ENCODE data around the gene PAQR8.
"Not testable (repeated sequence)": the region's sequence is repeated elsewhere in the genome, so short reads cannot be mapped to it uniquely, and the experiment has no call there.

The PAQR8 gene

DNA sequence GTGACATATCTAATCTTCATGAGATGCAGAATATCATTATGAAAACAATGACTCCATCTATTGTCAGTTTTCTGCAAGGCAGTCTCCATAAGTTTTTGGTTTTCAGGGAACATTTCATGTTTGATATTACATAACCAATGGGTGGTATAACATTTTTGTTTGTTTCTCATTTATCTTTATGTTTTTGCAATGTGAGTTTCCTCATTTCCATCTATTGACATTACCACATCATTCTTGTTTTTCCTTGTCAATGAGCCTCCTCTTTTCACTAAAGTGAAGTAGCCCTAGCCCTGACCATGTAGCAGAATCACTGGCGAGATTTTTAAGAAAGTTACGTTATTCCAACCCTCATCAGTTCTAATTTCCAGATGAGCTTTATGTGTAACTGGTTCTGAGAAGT is 62.6 kb downstream of the PAQR8 start:
- no peak for DNase-seq (ENCODE audit: low read depth)
- TF ChIP-seq, protein P1, sequence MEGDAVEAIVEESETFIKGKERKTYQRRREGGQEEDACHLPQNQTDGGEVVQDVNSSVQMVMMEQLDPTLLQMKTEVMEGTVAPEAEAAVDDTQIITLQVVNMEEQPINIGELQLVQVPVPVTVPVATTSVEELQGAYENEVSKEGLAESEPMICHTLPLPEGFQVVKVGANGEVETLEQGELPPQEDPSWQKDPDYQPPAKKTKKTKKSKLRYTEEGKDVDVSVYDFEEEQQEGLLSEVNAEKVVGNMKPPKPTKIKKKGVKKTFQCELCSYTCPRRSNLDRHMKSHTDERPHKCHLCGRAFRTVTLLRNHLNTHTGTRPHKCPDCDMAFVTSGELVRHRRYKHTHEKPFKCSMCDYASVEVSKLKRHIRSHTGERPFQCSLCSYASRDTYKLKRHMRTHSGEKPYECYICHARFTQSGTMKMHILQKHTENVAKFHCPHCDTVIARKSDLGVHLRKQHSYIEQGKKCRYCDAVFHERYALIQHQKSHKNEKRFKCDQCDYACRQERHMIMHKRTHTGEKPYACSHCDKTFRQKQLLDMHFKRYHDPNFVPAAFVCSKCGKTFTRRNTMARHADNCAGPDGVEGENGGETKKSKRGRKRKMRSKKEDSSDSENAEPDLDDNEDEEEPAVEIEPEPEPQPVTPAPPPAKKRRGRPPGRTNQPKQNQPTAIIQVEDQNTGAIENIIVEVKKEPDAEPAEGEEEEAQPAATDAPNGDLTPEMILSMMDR (IDR thresholded peaks at IDR 0.05; ENCODE audit: control insufficient read depth, insufficient read depth, low read depth, low read length, missing control alignments) = no peak
- no peak overlapping the region for H3K4me3 ChIP-seq (ENCODE audit: control insufficient read depth, low read depth, low read length)

DNA sequence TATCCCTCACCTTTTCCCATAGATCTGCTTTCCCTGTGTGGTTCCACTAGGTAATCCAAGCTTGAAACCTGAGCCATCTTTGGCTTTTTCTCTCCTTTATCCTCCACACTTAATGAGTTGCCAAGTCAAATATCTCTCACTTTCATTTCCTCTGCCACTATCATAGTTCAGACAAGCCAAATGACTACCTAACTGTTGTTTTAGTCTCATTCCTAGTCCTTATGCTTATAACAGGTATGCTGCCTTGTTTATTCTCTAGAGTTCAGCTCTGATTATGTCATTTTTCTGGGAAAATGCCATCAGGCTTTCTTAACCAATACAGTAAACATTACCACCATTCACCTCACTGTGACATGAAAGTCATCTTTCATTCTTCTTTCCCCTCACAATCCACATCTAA is 64.7 kb downstream of the PAQR8 start:
- no peak overlapping the region for H3K4me3 ChIP-seq (ENCODE audit: control insufficient read depth, low read depth, low read length)
- TF ChIP-seq, protein P1 (IDR thresholded peaks at IDR 0.05; ENCODE audit: control insufficient read depth, insufficient read depth, low read depth, low read length, missing control alignments) = no peak
- DNase-seq (ENCODE audit: low read depth) = no peak

DNA sequence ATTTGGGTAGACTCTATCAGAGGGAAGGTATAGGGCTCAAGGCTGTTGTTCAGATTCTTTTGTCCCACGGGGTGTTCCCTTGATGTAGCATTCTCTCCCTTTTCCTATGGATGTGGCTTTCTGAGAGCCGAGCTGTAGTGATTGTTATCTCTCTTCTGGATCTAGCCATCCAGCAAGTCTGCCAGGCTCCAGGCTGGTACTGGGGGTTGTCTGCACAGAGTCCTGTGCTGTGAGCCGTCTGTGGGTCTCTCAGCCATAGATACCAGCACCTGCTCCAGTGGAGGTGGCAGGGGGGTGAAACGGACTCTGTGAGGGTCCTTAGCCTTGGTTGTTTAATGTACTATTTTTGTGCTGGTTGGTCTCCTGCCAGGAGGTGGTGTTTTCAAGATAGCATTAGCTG is 71.3 kb downstream of the PAQR8 start:
- not testable (repeated sequence) for DNase-seq (ENCODE audit: low read depth); H3K4me3 ChIP-seq (ENCODE audit: control insufficient read depth, low read depth, low read length)

DNA sequence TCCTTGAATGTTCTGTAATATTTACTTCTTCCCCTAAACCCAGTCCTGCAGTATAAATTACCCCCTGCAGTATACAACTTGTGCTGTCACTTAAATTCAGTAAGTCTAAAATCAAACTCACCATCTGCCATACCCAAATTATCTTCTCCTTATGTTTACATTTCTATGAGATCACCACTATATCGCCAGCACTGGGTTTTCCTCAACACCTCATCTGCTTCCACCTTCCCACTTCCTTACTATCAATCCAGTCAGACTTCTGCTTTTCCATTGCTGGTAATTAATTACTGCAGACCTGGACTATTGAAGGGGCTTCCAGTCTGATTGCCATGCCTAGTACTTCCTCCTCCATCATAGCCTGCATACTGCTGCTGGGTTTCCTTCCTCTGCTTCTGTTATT is 73.4 kb downstream of the PAQR8 start:
- TF ChIP-seq, protein P1 (IDR thresholded peaks at IDR 0.05; ENCODE audit: control insufficient read depth, insufficient read depth, low read depth, low read length, missing control alignments) = no peak
- no peak overlapping the region for H3K4me3 ChIP-seq (ENCODE audit: control insufficient read depth, low read depth, low read length)
- DNase-seq (ENCODE audit: low read depth) = no peak

DNA sequence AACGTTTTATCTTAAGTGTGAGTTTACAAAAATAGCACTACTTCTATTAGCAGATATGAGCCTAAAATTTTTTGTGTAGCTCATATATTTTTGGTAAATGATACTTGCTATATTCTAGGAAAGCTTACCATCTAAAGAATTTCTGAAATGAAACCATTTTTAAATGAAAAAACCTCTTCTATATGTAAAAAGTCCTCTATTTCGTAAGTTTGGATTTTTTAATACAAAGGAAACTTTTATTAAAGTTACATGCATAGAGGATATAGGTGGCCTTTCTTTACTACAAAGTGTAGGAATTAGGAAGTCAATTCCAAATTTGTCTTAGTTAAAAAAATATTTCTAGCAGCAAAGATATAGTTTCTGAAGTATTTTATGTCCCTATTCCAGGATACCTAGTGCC is 77.0 kb downstream of the PAQR8 start:
- TF ChIP-seq, protein P1 (IDR thresholded peaks at IDR 0.05; ENCODE audit: control insufficient read depth, insufficient read depth, low read depth, low read length, missing control alignments) = no peak
- no peak overlapping the region for H3K4me3 ChIP-seq (ENCODE audit: control insufficient read depth, low read depth, low read length)
- DNase-seq (ENCODE audit: low read depth) = no peak

DNA sequence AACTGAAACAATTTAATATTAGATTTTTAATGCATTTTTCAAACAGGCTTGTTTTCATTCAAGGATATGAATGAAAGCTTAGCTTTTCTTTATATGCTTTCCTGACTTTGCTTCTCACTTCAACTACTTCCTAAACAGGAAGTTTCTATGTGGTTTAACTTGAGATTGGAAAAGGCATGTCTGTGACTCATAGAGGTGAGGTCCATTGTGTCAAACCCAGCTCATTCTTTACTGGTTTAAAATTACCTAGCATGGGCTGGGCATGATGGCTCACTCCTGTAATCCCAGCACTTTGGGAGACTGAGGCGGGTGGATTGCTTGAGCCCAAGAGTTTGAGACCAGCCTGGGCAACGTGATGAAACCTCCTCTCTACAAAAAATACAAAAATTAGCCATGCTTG is 92.6 kb downstream of the PAQR8 start:
- no peak for DNase-seq (ENCODE audit: low read depth)
- H3K4me3 ChIP-seq (ENCODE audit: control insufficient read depth, low read depth, low read length) = no peak overlapping the region
- TF ChIP-seq, protein P1 (IDR thresholded peaks at IDR 0.05; ENCODE audit: control insufficient read depth, insufficient read depth, low read depth, low read length, missing control alignments) = no peak

DNA sequence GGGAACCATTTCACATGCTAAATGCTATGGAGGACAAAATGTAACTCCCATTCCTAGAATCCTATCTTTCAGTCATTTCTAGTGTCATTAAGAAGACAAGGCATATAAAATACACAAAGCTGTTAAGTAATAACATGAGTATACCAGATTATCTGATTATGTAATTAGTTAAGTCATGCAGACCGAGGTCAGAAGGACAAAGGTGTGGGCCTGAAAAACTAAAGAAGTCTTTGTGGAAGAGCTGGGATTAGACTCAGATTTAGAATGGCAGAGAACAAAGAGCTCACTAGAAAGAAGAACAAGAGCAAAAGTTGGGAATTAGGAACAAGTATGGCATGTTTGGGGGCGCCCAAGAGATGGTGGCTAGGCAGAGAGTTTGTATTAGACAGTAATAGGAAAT is 95.1 kb downstream of the PAQR8 start:
- TF ChIP-seq, protein P1 (IDR thresholded peaks at IDR 0.05; ENCODE audit: control insufficient read depth, insufficient read depth, low read depth, low read length, missing control alignments) = no peak
- H3K4me3 ChIP-seq (ENCODE audit: control insufficient read depth, low read depth, low read length) = no peak overlapping the region
- DNase-seq (ENCODE audit: low read depth) = no peak
